ENCODE results near the gene LMBRD1.

- TF ChIP-seq, protein P1, sequence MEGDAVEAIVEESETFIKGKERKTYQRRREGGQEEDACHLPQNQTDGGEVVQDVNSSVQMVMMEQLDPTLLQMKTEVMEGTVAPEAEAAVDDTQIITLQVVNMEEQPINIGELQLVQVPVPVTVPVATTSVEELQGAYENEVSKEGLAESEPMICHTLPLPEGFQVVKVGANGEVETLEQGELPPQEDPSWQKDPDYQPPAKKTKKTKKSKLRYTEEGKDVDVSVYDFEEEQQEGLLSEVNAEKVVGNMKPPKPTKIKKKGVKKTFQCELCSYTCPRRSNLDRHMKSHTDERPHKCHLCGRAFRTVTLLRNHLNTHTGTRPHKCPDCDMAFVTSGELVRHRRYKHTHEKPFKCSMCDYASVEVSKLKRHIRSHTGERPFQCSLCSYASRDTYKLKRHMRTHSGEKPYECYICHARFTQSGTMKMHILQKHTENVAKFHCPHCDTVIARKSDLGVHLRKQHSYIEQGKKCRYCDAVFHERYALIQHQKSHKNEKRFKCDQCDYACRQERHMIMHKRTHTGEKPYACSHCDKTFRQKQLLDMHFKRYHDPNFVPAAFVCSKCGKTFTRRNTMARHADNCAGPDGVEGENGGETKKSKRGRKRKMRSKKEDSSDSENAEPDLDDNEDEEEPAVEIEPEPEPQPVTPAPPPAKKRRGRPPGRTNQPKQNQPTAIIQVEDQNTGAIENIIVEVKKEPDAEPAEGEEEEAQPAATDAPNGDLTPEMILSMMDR (IDR thresholded peaks at IDR 0.05; ENCODE audit: insufficient read depth, low read length, poor library complexity, severe bottlenecking), result no peak
- no peak for TF ChIP-seq EZH2phosphoT487 (conservative IDR thresholded peaks at IDR 0.05; ENCODE audit: low read length)
Measured at GRCh38 chr6:69802995-69803394, 6.2 kb upstream of the LMBRD1 start.

All from SU-DHL-6 (cell line).